PC-3 (cell line): Measurements from ENCODE around the gene LOXHD1.

Experiments
- CTCF ChIP-seq: fragments of 300-600 bp; sonication (generic); conservative IDR thresholded peaks from 2 replicates; pipeline ENCODE4 v1.5.1; 2017; ENCODE audit warnings: antibody characterized with exemption, low read depth, mild to moderate bottlenecking, low read length
- EZH2 ChIP-seq: fragments of 300-600 bp; sonication (generic); IDR thresholded peaks from one replicate; pipeline ENCODE4 v1.6.1; 2017; ENCODE audit warnings: antibody characterized with exemption, mild to moderate bottlenecking, low read length; ENCODE audit not compliant: unreplicated experiment

GRCh38 chr18:46475390-46475752 lies 181.6 kb downstream of the LOXHD1 start:
- no peak for TF ChIP-seq CTCF
- no peak for TF ChIP-seq EZH2
